DMS53 (cell line): ENCODE measurements around the gene GPC3.

Experiments used
- DNase-seq: peaks from one replicate; lab custom pipeline; 2025; lab: John Stamatoyannopoulos, UW

The GPC3 gene

DNA sequence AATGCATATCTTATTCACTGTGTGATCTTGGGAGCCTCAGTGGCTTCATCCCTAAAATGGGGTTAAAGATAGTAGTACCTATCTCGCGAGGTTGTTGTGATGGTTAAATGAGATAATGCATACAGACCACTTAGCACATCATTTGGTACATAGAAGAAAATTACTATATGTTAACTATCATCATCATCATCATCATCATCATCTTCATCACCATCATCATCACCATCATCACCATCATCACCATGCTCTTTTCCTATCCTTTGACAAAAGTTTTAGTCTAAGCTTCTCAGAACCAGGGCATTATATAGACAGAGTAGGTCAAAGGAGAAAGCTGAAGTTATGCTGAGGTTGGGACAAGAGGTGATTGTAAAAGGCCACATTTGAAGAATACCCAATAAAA, 145.0 kb downstream of the GPC3 start:
- DNase-seq, result no peak

DNA sequence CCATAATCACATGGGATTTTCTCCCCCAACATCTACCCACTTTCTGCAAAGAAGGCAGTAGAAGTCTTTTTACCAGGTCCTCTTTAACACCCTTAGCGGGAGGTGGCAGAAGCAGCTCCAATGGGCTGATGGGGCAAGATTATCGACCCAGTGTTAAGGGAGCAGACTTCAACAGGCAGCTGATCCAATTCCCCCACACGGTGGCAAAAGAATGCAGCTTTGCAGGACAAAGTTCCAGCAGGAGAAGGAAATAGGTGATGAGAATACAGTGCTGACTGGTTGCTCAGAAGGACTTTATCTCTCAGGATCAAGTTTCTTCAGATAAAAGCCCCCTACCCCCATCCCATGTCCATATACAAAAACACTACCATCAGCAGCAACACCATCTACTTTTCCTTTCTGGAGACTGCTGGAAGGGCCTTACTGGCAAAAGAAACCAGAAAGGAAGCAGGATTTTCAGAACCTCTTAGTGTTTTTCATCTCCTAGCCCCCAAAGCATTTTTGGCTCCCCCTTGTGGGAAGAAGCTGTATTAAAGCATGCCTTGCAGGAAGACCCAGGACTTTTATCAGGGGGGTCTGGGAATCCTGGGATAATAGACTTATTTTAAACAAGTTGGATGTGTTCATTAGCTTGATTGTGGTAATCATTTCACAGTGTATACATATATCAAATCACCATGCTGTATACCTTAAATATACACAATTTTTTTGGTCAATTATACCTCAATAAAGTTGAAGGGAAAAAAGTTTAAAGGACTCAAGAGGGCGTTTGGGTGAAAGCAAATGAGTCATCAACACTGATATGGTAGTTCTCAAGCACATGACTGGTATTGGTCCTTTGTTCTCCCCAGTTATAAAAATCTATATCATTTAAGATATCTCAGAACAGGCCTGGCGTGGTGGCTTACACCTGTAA, 146.4 kb downstream of the GPC3 start:
- peak; percentile 74 for DNase-seq

DNA sequence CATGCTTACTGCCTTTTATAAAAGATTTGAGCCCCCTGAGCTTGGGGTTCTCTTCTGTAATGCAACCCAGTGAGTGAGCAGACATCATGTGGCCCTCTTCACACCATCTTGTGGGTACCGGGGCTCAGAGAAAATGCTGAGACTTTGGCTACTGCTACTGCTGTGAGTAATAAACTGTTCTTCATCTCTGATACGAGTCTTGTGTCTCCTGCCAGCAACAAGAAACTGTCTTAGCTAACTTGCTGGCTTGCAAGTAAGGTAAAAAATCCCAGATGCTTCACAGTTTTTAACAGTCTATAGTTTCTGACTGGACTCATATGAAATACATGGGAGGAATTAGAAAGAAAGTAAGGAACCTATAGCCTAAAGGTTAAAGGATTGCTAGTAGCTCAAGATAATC, 148.3 kb downstream of the GPC3 start:
- no peak for DNase-seq

DNA sequence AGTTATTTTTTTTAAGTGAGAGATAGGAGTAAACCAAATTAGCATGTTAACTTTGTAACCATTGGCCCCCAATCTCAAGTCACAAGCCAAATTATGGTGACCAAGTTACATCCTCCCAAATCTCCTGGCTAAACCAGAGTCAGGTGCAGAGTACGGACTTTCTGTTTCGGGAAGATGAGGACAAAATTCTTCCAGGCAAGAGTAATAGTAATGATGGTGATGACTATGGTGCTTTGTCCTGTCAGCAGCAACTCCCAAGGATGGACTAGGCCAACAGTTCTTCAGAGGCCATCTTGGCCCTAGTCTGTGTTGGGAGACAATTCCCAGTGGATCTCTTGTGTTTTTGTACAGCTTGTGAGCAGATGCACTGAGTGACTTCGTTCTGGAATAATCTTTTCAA, 148.8 kb downstream of the GPC3 start:
- DNase-seq, result no peak

DNA sequence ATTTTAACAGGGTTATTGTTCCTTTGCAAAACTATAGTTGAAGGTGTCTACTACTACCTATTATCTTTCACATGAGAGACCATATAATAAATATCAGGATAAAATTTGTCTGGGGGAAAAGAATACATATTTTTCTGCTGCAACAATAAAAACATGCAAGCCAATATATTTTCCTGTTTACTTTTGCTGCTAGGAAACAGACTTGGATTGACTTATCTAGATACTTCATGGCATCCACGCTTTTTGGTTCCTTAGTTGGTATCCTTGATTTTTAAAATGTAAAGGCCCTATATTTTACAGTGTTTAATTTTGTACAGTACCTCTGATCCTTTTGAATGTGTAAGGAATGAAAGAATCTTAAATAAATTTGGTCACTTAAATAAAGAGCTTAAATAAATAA, 150.6 kb downstream of the GPC3 start:
- DNase-seq, result peak; percentile 4

DNA sequence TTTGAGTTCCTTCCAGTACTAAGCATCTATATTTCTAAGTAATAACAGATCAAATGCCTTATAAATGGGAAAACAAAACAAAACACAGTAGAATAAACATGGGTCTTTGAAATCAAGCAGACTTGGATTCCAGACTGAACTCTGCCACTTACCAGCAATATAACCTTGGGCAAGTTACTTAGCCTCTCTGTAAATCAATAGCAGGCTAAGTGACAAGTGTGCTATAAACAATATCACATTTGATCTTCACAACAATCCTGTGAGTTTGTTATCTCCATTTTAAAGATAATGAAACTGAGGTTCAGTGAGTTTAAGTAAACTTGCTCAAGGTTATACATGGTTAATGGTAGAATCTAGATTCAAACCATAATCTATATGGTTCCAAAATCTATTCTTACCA, 165.8 kb downstream of the GPC3 start:
- no peak for DNase-seq

DNA sequence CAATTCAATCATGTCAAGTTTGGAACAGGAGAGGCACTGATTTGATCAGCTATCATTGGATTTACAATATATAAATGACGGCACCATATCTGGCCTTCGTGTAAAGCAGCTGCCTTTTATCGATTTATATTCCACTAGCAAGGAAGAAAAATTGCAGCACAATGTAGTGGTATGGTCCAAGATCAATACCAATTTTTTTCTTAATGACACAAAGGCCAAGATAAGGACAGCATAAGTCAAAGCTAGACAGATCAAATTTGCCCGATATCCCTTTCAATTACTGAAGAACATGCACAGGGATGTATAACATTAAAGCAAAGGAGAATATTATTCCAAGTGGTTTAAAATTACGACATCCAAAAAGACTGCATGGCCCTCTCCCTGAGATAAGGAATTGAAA, 167.4 kb downstream of the GPC3 start:
- no peak for DNase-seq

DNA sequence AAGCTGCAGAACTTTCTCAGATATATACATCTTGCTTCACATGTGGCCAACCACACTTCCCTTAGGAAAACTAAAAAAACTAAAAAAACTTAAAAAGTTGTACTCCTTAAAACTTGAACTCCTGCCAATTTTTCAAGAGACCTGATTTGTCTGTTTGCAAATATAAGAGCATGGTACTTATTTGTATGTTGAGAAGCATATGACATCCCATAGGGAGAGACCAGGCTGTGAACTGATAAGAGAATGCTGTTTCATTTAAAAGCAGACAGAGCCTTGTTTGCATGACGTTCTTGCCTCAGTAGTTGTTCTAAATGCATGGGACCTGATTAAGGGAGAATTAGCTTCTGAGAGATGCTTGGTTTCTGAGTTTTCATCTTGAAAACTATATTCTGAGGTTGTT, 169.9 kb downstream of the GPC3 start:
- DNase-seq, result no peak

DNA sequence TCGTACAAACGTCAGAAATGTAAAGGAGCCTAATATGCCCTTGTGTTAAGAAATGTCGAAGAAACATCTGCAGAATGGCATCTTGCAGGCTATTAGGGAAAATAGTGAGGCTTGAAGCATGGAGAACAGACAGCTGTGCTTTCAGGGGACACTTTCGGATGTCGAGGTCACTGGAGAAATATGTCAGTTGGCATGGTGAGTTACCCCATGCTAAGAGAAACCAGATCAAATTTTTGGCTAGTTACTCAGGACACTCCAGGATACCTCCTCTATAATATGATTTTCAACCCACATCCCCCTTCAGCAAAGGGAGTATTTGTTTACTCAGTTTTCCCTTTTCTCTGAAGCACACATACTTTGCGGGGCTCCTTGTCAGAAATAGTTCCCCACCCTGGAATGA, 171.4 kb downstream of the GPC3 start:
- no peak for DNase-seq

DNA sequence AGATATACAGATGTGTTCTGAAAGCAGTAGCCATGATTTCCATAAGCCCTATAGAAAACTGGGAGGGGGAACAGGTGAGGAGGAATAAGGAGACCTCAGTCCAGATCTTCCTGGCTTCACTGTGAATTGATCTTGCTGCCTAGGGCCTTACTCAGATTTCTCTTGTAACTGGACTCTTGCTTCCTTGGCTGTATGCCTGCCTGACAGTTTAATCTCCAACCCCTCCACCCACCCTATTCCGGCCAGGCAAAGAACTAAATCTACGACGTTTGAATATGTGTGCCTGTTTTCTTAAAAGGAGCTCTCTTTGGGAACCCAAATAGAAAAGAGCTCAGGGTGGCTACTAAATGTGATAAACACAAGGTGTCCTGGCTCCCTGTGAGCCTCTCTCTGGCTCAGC, 173.0 kb downstream of the GPC3 start:
- DNase-seq, result no peak

DNA sequence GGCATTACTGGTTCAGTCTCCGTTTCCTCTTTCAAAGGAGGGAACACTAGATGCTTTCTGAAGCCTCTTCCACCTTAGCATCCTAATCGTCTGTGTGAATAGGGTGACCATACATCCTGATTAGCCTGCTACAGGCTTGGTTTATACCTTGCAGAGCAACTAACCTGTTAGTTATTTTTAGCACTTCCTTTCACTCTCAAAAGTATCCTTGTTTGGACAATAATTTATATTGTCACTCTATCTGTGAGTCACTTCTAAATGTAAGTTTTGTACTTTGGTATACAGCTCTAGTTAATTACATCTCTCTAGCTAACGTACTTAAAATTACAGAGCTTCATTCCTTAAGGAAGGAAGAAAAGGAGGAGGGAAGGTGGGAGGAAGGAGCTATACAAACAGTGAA, 174.5 kb downstream of the GPC3 start:
- DNase-seq, result peak; percentile 22

DNA sequence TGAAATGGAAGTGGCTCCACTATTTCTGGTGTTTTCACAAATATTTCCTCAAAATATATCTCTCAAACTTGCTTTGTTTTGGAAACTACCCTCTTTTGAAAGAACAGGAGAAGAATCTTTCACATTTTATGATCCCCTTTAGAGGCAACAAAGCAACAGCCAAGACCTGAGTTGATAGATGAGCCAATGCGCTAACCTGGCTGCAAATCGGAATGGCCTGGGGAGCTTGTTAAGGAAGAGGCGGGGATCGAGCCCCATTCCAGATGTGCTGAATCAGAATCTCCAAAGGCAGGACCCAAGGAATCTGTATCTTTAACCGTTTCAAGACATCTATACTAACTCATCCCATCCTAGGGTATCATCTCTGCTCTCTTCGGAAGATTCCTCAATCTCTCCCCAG, 181.3 kb downstream of the GPC3 start:
- no peak for DNase-seq

DNA sequence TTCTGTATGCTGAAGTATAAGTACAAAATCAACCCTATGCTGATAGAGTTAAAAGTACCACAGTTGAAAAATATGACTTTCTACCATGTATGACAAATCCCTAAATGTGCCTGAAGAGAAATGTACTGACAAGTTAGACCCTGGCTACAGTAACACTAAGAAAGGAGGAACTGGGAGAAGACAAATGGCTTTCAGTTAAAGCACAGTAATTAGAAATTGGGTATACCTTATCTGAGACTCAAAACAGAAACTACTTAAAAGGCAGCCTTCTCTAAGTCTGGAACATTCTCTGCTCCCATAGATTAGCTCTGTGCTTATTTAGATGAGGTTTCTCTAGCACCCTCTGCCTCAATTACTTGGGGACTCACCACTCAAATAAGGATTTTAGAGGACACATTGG, 189.1 kb downstream of the GPC3 start:
- no peak for DNase-seq

DNA sequence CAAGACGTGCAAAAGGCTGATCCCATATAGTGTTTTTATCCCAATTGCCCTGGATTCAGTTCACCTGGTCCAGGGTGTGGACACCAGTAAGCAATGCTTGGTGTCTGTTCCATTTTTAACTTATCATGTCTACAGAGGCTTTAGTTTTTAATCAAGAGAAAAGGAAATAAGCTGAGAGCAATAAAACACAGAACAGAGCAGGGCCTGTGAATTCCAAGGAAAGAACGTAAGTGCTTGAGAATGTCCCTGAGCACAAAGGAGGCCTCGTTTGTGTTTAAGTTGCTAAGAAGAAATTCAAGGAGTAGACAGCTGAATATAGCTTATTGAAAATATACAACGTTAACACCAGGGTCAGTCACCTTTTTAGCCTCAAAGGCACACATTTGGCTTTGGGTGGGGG, 191.3 kb downstream of the GPC3 start:
- no peak for DNase-seq

DNA sequence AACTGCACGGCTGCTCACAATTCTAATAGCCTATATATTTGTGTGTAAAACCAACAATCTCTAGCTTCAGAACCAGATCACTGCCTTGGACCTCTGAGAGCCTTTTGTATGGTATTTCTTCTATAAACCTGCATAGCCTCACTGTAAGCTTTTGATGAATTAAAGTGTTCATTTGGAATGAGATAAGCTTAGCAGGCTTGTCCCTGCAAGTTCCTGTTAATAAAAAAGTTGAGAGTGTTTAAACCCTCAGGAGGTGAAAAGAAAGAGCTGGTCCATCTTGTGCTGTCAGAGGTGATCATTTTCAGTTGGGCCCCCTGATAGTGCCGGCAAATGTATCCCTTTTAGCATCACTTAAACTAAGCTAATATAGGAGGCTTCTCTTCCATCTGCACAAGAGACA, 191.8 kb downstream of the GPC3 start:
- no peak for DNase-seq

DNA sequence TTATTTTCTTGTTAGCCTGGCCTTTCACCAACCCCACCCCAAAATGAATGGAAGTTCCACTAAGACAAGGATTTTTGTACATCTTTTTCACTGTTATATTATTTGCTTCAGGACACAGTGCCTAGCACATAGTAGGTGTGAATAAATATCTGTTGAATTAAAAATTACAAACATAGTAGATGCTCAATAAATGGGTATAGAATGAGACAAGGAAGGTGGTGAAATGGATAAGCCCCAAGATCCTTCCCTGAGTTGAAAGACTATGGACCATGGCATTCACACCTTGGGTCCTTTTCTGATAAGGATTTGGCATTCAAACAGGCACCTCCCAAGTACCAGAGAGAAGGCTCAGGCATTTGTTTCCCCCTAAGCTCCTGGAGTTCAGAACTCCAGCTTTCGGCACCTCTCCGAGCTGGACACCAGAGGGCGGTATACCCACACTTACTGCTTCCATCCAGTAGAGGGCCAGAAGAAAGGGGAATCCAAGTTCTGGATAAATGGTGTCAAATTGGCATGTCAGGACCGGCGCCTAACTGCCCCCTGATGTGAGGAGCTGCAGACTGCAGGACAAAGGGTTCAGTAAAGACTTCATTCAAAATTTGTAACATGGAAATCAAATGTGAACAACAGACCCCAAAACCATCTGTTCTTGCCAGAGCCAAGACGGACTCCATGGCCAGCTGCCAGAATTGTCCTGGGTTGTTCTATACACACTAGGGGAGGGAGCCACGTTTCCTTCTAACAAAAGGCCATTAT, 193.0 kb downstream of the GPC3 start:
- peak; percentile 86 for DNase-seq

DNA sequence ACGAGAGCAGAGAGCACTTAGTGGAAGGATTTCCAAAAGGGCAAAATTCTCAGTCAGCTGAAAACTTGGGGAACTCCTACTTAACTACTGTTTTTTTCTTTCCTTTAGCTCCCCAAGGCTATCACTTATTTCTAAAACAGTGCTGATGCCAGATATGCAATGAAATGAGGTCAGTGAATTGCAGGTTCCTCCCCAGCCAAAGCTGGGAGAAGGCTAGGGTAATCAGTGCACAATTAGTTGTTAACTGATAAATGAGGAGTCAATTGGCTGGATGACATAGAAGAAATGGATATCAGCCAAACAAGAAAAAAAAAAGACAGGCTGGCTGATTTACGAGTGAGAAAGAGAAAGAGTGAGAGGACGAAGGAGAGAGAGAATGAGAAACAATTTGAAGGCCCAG, 195.6 kb downstream of the GPC3 start:
- DNase-seq, result no peak

DNA sequence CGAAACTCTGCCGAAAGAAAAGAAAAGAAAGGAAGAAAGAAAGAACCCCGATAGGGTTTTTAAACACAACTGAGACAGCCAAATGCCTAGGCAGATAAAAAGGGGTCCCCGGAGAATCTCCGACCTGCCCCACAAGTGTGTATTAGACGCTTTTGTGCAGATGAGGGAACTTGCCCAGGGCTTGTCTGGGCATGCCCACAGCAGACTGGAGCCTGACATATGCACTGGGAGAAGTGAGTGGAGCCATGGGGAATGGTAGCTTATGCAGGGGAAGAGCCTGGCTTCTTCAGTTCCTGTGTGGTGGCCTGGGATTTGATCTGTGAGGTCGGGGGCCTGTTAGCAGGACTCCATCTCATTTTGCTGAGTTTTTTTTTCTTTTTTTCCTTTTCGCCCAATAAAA, 199.0 kb downstream of the GPC3 start:
- peak; percentile 2 for DNase-seq

DNA sequence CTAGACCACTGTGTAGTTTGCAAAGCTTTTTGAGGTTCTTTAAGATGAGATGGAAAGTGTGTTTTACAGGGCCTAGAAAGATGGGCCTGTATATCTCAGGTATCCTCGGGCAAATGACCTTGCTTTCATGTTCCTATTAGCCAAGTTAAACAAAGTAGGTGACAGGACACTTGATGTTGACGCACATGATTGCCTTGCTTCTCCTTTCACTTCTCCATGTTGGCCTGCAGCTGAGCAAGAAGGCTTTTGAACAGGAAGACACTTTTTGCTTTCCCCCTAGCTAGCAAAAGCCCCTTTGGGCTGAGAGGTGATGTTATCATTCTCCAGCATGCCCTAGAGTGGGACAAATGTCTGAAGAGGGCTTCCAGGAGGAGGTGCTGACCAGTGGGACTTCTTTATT, 202.1 kb downstream of the GPC3 start:
- DNase-seq, result peak; percentile 21

DNA sequence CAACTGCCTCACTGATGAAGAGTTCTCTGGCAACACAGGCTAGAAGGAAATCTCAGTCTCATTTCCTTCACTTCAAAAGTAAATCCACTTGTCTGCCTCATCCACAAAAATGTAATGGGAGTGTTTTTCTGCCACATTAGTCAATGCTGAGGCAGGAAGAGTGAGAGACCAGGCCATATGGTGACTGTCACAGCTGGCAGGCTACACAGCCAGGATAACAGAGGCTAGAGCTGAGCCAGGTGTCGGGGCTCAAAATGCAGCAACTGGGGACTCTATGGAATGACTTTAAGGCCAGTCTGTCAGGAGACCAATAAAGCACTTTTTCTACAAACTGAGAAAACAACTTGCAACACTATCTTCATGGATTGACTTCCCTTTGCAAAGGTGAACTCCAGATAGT, 204.2 kb downstream of the GPC3 start:
- peak; percentile 10 for DNase-seq

DNA sequence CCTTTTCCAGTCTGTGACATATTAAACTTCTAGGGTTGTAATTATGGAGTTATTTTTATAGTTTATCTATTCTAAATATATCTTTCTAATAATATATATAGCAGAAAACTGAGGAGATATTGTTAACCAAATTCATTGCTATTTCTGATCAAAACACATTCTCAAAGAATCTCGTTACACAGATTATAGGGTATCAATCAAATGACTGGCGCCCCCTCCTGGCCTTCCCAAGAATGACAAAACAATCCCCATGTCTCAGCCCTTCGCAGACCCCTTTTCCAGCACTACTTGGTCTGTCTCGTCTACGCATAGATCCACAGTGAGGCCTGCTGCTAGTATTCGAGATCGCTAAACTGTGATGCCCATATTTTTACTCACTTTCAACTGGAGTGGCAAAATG, 209.3 kb downstream of the GPC3 start:
- DNase-seq, result peak; percentile 15

DNA sequence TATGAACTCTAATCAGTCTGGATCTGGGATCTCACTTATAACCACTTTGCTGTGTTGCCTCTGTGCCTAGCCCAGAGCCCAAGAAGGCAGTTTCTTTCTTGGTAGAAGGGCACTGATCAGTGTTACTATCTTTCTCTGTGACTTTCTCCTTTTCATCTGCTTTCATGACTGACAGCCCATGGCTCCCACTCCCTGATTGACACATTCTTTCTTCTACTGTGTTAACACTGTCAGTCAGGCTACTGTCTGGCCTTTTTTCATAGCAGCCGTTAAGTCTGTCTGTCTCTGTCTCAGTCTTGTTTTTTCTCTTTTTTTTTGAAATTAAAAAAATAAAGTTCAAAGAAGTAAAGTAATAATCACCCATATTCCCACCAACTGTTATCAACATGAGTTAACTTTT, 210.6 kb downstream of the GPC3 start:
- no peak for DNase-seq

DNA sequence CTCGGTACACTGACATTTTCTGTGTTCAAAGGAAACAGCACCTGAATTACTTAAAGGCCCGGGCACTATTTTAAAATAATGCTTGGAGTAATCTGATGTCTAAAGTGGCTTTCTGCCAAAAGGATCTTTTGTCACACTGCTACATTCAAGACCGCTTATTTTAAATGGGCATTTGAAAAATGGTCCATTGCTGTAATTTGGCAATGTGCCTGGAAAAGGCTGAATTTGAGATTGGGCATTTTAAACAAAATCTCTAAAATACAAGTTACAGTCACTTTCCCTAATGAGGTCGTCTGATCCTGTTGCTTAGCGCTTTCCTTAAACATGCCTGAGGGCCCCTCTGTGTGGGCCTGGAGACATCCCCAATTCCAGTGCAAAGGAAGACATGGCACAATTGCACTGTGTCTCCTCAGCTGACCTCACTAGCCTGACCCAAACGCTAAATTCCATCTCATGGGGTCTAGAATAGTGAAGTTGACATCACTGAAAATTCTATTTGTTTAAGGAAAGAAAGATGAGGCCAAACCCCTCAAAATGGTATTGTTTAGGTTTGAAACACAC, 214.2 kb downstream of the GPC3 start:
- DNase-seq, result no peak
